RWPE2 (cell line): Measurements from ENCODE around the gene UNC13A.

Experiments
- ATAC-seq: fragments of 200-7000 bp; cut with Tn5 transposase; 3 replicates; pipeline ENCODE4 v1.9.1; 2021; ENCODE audit warnings: low read depth
- DNase-seq: peaks from one replicate; pipeline ENCODE4 v3.0.0-alpha.2; 2020; ENCODE audit warnings: low spot score
- H3K27ac ChIP-seq: fragments of 450-650 bp; 2 replicates; pipeline ENCODE4 v1.5.1; 2017; ENCODE audit warnings: mild to moderate bottlenecking; ENCODE audit not compliant: poor library complexity, severe bottlenecking
- H3K27me3 ChIP-seq: fragments of 250-450 bp; sonication (Bioruptor Pico); 2 replicates; pipeline ENCODE4 v1.5.1; 2021; ENCODE audit warnings: mild to moderate bottlenecking, moderate library complexity; ENCODE audit not compliant: insufficient read depth, poor library complexity, severe bottlenecking
- H3K36me3 ChIP-seq: fragments of 250-450 bp; sonication (Bioruptor Pico); 2 replicates; pipeline ENCODE4 v1.5.1; 2020; ENCODE audit warnings: low read depth, mild to moderate bottlenecking, moderate library complexity
- H3K4me1 ChIP-seq: fragments of 250-450 bp; sonication (Bioruptor Pico); 2 replicates; pipeline ENCODE4 v1.5.1; 2021; ENCODE audit warnings: mild to moderate bottlenecking, moderate library complexity; ENCODE audit not compliant: insufficient read depth, poor library complexity, severe bottlenecking
- H3K4me3 ChIP-seq: fragments of 250-450 bp; sonication (Bioruptor Pico); 2 replicates; pipeline ENCODE4 v1.5.1; 2021; ENCODE audit warnings: mild to moderate bottlenecking, moderate library complexity; ENCODE audit not compliant: severe bottlenecking
- H3K9me3 ChIP-seq: fragments of 250-450 bp; sonication (Bioruptor Pico); 2 replicates; pipeline ENCODE4 v1.5.1; 2021; ENCODE audit warnings: mild to moderate bottlenecking, moderate library complexity; ENCODE audit not compliant: severe bottlenecking
- CTCF ChIP-seq: fragments of 450-650 bp; IDR thresholded peaks from one replicate; pipeline ENCODE4 v1.5.1; 2017; ENCODE audit warnings: mild to moderate bottlenecking, moderate library complexity; ENCODE audit not compliant: poor library complexity, severe bottlenecking

The UNC13A gene

GRCh38 chr19:17669419-17669818 is 18.7 kb downstream of the UNC13A start:
- Histone ChIP-seq H3K27ac (no peak overlapping the region), H3K36me3 (no peaks in the 10 kb centered on the region), H3K9me3 (no peaks in the 10 kb centered on the region), H3K27me3 (no peaks in the 10 kb centered on the region), H3K4me1 (no peaks in the 10 kb centered on the region), H3K4me3 (no peak overlapping the region)
- TF ChIP-seq CTCF, result no peak
- no peak for DNase-seq
- no peak for ATAC-seq

GRCh38 chr19:17665058-17665457 is 23.1 kb downstream of the UNC13A start:
- TF ChIP-seq CTCF, result no peak
- DNase-seq (no peak), ATAC-seq (no peak)
- Histone ChIP-seq H3K4me3 (no peak overlapping the region), H3K4me1 (no peaks in the 10 kb centered on the region), H3K27ac (no peak overlapping the region), H3K36me3 (no peaks in the 10 kb centered on the region), H3K27me3 (no peaks in the 10 kb centered on the region), H3K9me3 (no peaks in the 10 kb centered on the region)

GRCh38 chr19:17659996-17660395 is 28.2 kb downstream of the UNC13A start:
- H3K4me3 ChIP-seq, result no peak overlapping the region
- TF ChIP-seq CTCF, result no peak
- no peak for ATAC-seq
- DNase-seq, result no peak
- H3K4me1 ChIP-seq, result no peaks in the 10 kb centered on the region
- no peaks in the 10 kb centered on the region for H3K36me3 ChIP-seq
- no peaks in the 10 kb centered on the region for H3K27me3 ChIP-seq
- no peak overlapping the region for H3K27ac ChIP-seq
- H3K9me3 ChIP-seq, result no peaks in the 10 kb centered on the region

- DNase-seq (no peak), ATAC-seq (no peak)
- no peak for TF ChIP-seq CTCF
- Histone ChIP-seq H3K36me3 (no peaks in the 10 kb centered on the region), H3K4me3 (no peak overlapping the region), H3K4me1 (no peaks in the 10 kb centered on the region), H3K27me3 (no peaks in the 10 kb centered on the region), H3K27ac (no peak overlapping the region), H3K9me3 (no peaks in the 10 kb centered on the region)
Measured at GRCh38 chr19:17658666-17659065, 29.5 kb downstream of the UNC13A start.

- no peak for ATAC-seq
- no peak for TF ChIP-seq CTCF
- no peaks in the 10 kb centered on the region for H3K27me3 ChIP-seq
Measured at GRCh38 chr19:17658240-17658639, 29.9 kb downstream of the UNC13A start.

More at GRCh38 chr19:17658240-17658639, 29.9 kb downstream of the UNC13A start:
- Histone ChIP-seq H3K27ac (no peak overlapping the region), H3K4me1 (no peaks in the 10 kb centered on the region), H3K4me3 (no peak overlapping the region), H3K36me3 (no peaks in the 10 kb centered on the region), H3K9me3 (no peaks in the 10 kb centered on the region)
- DNase-seq, result no peak
